Spinal cord (tissue), 10 donors: ENCODE measurements around the gene SULT4A1. TPM values are rescaled to one million over a fixed set of nuclear protein-coding genes. Genes with fewer than 3 reads are reported as not detected.

Experiments
- DNase-seq, 6 donors: peaks; one replicate each; pipeline versions ENCODE4 v3.0.0 to v3.0.0-alpha.2; 2013 to 2015; ENCODE audit warnings: low spot score in 6 of 6, low read depth in 4 of 6
- H3K27ac ChIP-seq: one replicate; pipeline ENCODE4 v1.5.1; 2013; ENCODE audit warnings: low read depth, low read length, control low read depth
- H3K27me3 ChIP-seq: one replicate; pipeline ENCODE4 v1.6.1; 2013; ENCODE audit warnings: low read length; ENCODE audit not compliant: control insufficient read depth, insufficient read depth
- H3K36me3 ChIP-seq: one replicate; pipeline ENCODE4 v1.6.1; 2013; ENCODE audit warnings: low read length; ENCODE audit not compliant: control insufficient read depth, insufficient read depth
- H3K4me1 ChIP-seq: one replicate; pipeline ENCODE4 v1.6.1; 2013; ENCODE audit warnings: low read length; ENCODE audit not compliant: control insufficient read depth, insufficient read depth
- H3K4me3 ChIP-seq: one replicate; pipeline ENCODE4 v1.5.1; 2013; ENCODE audit warnings: low read depth, low read length, control low read depth
- H3K9me3 ChIP-seq: one replicate; pipeline ENCODE4 v1.6.1; 2013; ENCODE audit warnings: low read length; ENCODE audit not compliant: control insufficient read depth, insufficient read depth
- WGBS: methylation state at CpG from one replicate; pipeline ENCODE4 v1.1.5; 2013; ENCODE audit warnings: missing lambda C conversion rate; ENCODE audit not compliant: insufficient coverage; 5-methylcytosine and 5-hydroxymethylcytosine counted together
- polyA plus RNA-seq, 2 donors: library from polyadenylated mRNA; unstranded; fragments of 120-200 nt; gene quantifications; one replicate each; pipeline ENCODE4 v1.2.1, GENCODE V29; 2013; ENCODE audit not compliant: insufficient read length in 2 of 2
- total RNA-seq, 2 donors: library from RNA; depleted of rRNA in 1 of 2; stranded (reverse); fragments of 120-200 nt in 1 of 2; fragments of >200 nt in 1 of 2; gene quantifications; one replicate each; pipeline versions ENCODE4 v1.2.3 to v1.2.4, GENCODE V29; 2013 to 2014
- donor health status: healthy.

Gene SULT4A1
- total and polyA plus RNA-seq, 4 donors, result 15.7 to 90.2 (median 76.7) TPM

DNA sequence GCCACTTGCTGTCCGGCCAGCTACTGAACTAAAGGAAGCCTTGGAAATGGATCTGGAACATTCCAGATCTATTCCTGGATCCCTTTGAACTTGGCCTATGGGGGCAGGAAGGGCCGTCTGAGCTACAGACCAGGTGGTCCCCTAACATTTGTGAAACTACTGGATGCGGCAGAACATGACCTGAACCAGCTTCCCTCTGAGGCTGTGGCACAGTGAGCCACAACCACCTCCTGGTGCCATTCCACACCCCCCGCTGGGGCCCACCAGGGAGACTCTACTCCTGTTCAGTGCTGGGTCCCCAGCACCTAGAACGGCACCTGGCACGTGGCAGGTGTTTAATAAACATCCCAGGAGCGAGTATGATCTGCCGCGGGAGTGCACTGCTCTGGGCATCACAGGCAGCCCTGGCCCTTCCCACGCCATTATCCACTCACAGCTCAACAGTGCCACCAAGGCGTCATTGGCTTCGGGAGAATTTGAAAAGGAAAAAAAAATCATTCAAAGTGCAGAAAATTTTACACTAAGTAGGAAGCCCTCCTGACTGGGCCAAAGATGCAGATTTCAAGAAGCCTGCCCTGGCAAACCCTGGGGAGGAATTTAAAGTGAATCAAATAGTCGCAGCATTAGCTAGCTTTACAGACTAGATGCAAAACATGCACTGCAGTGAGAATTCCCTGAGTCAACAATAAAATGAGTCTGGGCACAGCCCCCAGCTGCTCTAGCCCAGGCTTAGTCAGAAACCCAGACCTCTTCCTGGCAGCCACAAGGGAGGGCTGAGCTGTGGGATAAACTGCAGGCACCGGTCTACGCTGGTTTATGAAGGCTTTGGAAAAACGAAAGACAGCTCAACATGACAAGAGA is 35.9 kb downstream of the SULT4A1 start:
- no peaks in the 10 kb centered on the region for H3K27me3 ChIP-seq
- no peaks in the 10 kb centered on the region for H3K9me3 ChIP-seq
- peaks cover 46% of the 10 kb centered on the region for H3K4me1 ChIP-seq
- 54% methylated on average over 8 of the region's 16 CpGs for WGBS
- H3K27ac ChIP-seq, result no peak overlapping the region
- DNase-seq, result peak in 3 of 6 donors; percentile 35 to 88 (median 80)
- no peak overlapping the region for H3K4me3 ChIP-seq
- H3K36me3 ChIP-seq, result peaks cover 47% of the 10 kb centered on the region

DNA sequence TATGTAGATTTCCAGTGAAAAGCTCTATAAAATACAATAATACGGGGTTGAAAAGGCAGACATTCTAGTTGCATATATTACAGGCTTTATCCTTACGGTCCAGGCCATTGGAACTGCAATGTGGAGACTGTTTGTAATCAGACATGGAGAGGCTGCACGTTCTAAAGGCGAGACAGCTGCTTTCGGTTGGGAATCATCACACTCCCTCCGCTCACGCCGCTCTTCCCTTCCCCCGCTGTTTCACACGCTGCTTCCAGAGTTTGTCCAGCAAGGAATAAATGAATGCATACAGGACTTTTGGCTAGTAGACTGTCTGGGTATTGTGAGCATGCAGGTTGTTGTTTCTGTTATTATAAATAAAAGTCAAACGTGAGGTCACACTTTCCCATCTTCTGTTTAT is 36.7 kb downstream of the SULT4A1 start:
- H3K27me3 ChIP-seq, result no peaks in the 10 kb centered on the region
- H3K4me3 ChIP-seq, result no peak overlapping the region
- H3K36me3 ChIP-seq, result peaks cover 42% of the 10 kb centered on the region
- H3K9me3 ChIP-seq, result no peaks in the 10 kb centered on the region
- H3K4me1 ChIP-seq, result peaks cover 47% of the 10 kb centered on the region
- DNase-seq, result peak in 1 of 6 donors; percentile 54
- no peak overlapping the region for H3K27ac ChIP-seq
- WGBS, result no CpG with 5 or more reads among the region's 11 CpGs

DNA sequence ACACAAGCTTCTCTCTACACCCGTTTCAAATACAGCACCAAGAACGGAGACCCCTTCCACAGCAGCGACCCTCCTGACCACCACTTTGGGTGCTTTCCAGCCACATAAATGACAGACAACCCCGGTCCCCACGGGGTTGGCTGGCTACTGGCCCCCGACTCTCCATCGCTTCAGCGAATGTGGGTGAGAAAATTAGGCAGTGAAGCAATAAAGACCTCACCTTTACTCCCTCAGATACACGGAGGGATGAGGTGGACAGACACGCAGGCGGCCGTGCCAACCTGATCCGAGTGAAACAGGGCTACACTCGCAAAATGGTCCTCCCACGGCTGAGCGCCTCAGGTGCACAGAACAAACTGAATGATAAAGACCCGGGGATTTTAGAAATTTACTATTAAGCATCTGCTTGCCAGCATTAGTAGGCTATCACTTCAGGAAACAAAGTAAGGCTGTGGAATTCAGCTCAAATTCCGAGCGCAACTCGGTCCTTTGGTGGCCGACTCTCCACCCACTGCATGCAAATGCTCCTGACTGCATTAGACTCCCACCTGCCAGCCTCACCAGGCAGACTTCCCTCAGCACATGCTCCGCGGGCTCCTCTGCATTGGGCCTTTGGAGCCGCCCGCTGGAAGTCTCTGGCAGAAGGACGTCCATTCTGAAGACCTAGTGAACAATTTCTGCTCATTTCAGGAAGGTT is 37.4 kb downstream of the SULT4A1 start:
- WGBS, result 83% methylated on average over 22 of the region's 26 CpGs
- no peak for DNase-seq
- Histone ChIP-seq H3K27me3 (no peaks in the 10 kb centered on the region), H3K36me3 (peaks cover 34% of the 10 kb centered on the region), H3K9me3 (no peaks in the 10 kb centered on the region), H3K27ac (no peak overlapping the region), H3K4me1 (peaks cover 47% of the 10 kb centered on the region), H3K4me3 (no peak overlapping the region)

DNA sequence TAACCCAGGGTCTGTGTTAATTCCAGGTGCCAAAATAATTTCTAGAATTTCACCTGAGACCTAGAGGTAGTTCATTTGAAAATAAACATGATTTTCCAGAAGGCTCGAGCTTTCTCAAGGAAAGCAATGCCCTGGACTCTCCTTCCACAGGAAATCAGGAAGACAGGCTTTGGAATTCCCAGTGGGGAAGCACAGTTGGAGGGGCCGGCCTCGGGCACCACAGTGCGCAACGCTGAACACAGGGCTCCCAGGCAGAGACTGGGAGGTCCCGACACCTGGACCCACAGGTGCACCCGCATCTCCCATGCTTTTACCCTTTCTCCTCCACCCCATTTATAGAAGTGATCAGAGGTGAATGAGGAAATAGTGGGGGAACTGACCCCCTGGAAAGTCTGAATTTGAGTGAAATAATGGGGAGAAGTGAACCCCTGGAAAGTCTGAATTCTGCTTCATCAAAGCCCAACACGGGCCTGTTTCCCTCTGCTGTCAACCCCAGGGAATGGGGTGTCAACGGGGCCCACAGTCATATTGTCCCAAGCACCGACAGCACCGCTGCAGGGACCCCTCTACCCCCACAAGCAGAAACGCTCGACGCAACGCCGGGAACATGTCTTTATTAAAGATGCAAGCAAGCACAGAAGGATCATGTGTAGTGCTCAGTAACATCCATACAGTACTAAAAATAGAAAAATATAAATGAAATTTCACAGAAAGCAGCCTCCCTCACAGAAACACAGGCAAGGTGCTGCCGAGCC is 38.2 kb downstream of the SULT4A1 start:
- Histone ChIP-seq H3K36me3 (peaks cover 30% of the 10 kb centered on the region), H3K4me3 (no peak overlapping the region), H3K27ac (no peak overlapping the region), H3K27me3 (no peaks in the 10 kb centered on the region), H3K4me1 (peaks cover 49% of the 10 kb centered on the region), H3K9me3 (no peaks in the 10 kb centered on the region)
- no peak for DNase-seq
- 64% methylated on average over 4 of the region's 17 CpGs for WGBS

DNA sequence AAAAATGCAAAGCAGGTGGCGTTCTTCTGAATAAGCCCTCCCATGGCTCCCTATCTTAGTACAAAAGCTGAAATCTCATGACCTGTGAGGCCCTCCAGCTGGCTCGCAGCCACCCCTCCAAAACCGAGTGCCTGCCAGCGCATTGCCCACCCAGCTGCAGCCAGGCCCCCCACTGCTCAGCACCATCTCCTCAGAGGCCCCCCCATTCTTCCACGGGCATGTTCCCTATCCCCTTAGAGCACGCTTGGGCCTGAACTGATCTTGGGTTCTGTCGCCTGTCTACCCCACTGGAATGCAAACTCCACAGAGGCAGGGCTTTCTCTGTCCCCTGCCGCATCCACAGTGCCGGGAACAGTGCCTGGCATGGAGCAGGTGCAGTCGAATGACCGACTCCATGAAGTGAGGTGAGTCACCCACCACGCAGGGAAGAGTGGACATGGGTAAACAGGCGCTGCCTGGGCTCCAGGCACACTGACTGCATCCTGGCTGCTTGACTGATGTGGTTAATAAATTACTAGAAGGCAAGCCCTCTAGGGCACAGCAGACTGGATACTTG is 38.9 kb downstream of the SULT4A1 start:
- H3K27me3 ChIP-seq, result no peaks in the 10 kb centered on the region
- H3K4me3 ChIP-seq, result no peak overlapping the region
- H3K4me1 ChIP-seq, result peaks cover 46% of the 10 kb centered on the region
- no peaks in the 10 kb centered on the region for H3K9me3 ChIP-seq
- WGBS, result 48% methylated on average over 13 of the region's 13 CpGs
- peaks cover 30% of the 10 kb centered on the region for H3K36me3 ChIP-seq
- H3K27ac ChIP-seq, result no peak overlapping the region
- DNase-seq, result no peak

DNA sequence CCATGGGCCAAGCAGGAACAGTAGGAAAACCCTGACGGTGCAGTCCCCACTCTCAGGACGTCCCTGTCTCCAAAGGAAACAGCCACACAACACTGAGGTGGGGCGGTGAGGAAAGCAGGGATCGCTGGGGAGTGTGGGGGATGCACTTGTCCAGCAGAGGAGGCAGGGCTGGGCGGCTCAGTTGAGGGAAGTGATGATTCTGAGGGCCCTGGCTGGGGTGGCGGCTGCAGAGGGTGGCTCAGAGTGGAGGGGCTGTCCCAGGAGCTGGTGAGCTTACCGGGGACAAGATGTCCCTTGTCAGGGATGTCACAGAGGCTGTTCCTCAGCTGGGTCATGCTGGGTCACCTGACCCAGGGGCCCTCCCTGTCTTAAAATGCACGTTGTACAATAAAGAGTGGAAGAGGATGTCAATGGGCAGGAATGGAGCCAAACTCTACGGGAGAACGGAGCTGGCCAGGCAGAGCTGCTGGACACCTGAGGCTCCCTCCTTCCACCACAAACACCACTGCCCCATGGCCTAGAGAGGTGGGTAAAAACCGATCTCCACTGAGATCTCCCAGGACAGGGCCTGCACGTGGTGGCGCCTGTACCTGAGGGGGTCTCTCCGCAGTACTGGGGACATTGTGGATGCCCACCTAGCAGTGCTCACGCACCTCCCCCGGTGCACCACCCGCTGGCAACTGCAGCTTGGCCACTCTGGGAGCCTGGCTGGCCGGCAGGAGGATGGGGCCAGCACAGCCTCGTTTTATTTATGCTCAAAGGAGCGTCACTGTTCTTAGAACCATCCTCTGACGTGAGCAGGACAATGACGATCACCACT is 40.5 kb downstream of the SULT4A1 start:
- H3K27me3 ChIP-seq, result no peaks in the 10 kb centered on the region
- peaks cover 23% of the 10 kb centered on the region for H3K36me3 ChIP-seq
- H3K27ac ChIP-seq, result no peak overlapping the region
- H3K9me3 ChIP-seq, result no peaks in the 10 kb centered on the region
- 83% methylated on average over 19 of the region's 22 CpGs for WGBS
- H3K4me1 ChIP-seq, result peaks cover 39% of the 10 kb centered on the region
- H3K4me3 ChIP-seq, result no peak overlapping the region
- no peak for DNase-seq

DNA sequence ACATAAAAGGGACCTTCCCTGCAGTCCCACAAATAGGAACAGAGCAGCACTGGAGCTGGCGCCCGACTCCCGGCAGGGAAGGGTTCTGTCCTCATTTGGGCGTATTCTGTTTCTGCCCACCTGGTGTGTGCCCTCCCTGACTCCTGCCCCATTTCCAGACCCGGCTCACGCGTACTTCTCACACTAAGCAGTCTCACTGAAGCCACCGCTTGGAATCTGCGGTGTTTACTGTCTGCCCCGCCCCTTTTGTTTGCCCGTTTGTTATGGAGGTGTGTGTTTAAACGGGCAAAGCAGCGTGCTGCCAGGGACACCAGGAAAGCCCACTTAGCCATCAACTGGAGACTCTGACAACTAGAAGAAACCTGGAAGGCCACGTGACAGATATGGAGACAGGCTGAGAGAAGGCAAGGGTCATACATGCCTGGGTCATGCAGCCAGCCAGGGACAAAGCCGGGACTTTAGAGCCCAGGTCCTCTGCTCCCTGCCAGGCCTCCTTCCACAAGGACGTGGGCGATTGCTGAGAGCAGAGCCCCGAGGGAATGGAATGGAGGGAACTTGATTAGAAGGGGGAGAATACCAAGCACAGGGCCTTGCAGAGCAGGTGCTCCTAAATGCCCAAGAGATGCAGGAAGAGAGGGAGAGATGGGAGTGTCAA is 41.5 kb downstream of the SULT4A1 start:
- H3K9me3 ChIP-seq, result no peaks in the 10 kb centered on the region
- no peak overlapping the region for H3K4me3 ChIP-seq
- DNase-seq, result no peak
- no peaks in the 10 kb centered on the region for H3K27me3 ChIP-seq
- peaks cover 30% of the 10 kb centered on the region for H3K4me1 ChIP-seq
- no peak overlapping the region for H3K27ac ChIP-seq
- H3K36me3 ChIP-seq, result peaks cover 23% of the 10 kb centered on the region
- WGBS, result 60% methylated on average over 16 of the region's 18 CpGs

DNA sequence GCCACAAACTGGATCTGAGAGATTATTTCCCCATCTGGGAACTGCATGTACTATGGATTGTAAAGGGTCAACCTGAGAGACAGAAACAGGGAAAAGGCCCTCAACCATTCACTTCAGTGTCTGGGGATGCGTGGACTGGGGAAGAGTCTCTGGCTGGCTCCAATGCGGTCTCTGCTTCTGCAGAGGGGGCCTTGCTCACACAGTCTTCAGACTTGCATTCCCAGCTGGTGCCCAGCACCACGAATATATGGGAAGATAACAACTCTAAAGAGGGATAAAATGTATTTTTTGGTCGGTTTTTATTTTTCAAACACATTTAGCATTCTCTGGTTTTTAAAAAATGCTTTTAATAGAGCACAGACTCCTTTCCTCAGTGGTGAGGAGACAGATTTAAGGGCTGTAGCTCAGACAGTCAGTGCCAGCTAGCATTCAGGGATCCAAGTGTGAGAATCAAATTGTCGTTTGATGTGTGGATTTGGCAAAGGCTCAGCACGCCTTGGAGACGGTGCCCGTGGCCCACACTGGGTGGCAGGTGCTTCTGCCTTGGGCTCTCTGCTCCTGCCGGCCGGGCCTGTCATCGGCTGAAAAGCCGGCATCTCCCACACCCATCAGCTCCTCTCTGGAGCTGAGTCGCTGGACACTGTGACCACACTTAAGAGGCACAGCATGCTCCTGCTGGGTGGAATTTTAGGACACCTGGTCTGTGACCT is 42.2 kb downstream of the SULT4A1 start:
- DNase-seq, result peak in 2 of 6 donors; percentile 57 to 94
- Histone ChIP-seq H3K4me1 (peaks cover 30% of the 10 kb centered on the region), H3K27me3 (no peaks in the 10 kb centered on the region), H3K9me3 (no peaks in the 10 kb centered on the region), H3K36me3 (peaks cover 21% of the 10 kb centered on the region), H3K27ac (no peak overlapping the region), H3K4me3 (no peak overlapping the region)
- WGBS, result 42% methylated on average over 8 of the region's 13 CpGs
